H1 (cell line): ENCODE data around the gene HOXB13. TPM values are rescaled to one million over a fixed set of nuclear protein-coding genes. Genes with fewer than 3 reads are reported as not detected.

Source experiments
- CTCF ChIA-PET: fragments of 300-600 bp; sonication (Branson Sonifier 250); formaldehyde crosslinking; loops from one replicate; lab custom pipeline; 2021; ENCODE audit not compliant: partially characterized antibody; lab: Charles Lee
- POLR2A ChIA-PET: fragments of 300-600 bp; sonication (Branson Sonifier 250); formaldehyde crosslinking; loops from one replicate; lab custom pipeline; 2021; ENCODE audit warnings: inconsistent platforms; ENCODE audit not compliant: partially characterized antibody; lab: Charles Lee
- DNase-seq, 2 experiments: peaks; one replicate each; pipeline versions ENCODE4 v3.0.0 to v3.0.0-alpha.2; 2010 to 2022; ENCODE audit warnings: low spot score in 2 of 2, low read depth in 1 of 2, mixed read lengths in 1 of 2
- FAIRE-seq: peaks from 2 replicates; lab custom pipeline; 2011; peaks lifted over from hg19 to GRCh38; lab: Jason Lieb, UNC
- H2AFZ ChIP-seq: 2 replicates; pipeline ENCODE4 v1.8.1; 2012; ENCODE audit warnings: low read length, inconsistent platforms
- H2AK5ac ChIP-seq: 2 replicates; pipeline ENCODE4 v1.6.1; 2013; ENCODE audit warnings: low read depth, low read length
- H2BK120ac ChIP-seq: replicated peaks from 2 replicates; pipeline ENCODE3; 2013; ENCODE audit warnings: low read depth, low read length, inconsistent platforms
- H2BK12ac ChIP-seq: 2 replicates; pipeline ENCODE4 v1.6.1; 2013; ENCODE audit warnings: low read depth, low read length
- H2BK15ac ChIP-seq: 2 replicates; pipeline ENCODE4 v1.6.1; 2013; ENCODE audit warnings: low read length
- H2BK20ac ChIP-seq: 2 replicates; pipeline ENCODE4 v1.6.1; 2013; ENCODE audit warnings: low read length
- H2BK5ac ChIP-seq: 2 replicates; pipeline ENCODE4 v1.6.1; 2013; ENCODE audit warnings: low read depth, low read length
- H3K14ac ChIP-seq: 2 replicates; pipeline ENCODE4 v1.6.1; 2013; ENCODE audit warnings: inconsistent platforms; ENCODE audit not compliant: insufficient read length
- H3K18ac ChIP-seq: 2 replicates; pipeline ENCODE4 v1.6.1; 2013; ENCODE audit warnings: low read length; ENCODE audit errors: extremely low read depth
- H3K23ac ChIP-seq: 2 replicates; pipeline ENCODE4 v1.6.1; 2013; ENCODE audit warnings: inconsistent platforms; ENCODE audit not compliant: insufficient read length
- H3K23me2 ChIP-seq: 2 replicates; pipeline ENCODE4 v1.6.1; 2013; ENCODE audit warnings: low read depth, low read length
- H3K27ac ChIP-seq: 2 replicates; pipeline ENCODE4 v1.6.1; 2011; ENCODE audit warnings: low read depth, low read length, inconsistent platforms
- H3K27me3 ChIP-seq, 4 experiments: replicated peaks in 1 of 4; 1 replicate in 1 of 4; 2 replicates in 3 of 4; pipeline versions ENCODE4 v1.6.1 to v1.8.1; 2011 to 2013; ENCODE audit warnings: low read length in 3 of 4, mild to moderate bottlenecking in 3 of 4, inconsistent platforms in 2 of 4, mixed read lengths in 2 of 4, moderate library complexity in 1 of 4; ENCODE audit not compliant: control insufficient read depth in 3 of 4, insufficient read depth in 3 of 4; ENCODE audit errors: extremely low read depth in 1 of 4
- H3K36me3 ChIP-seq, 4 experiments: 2 replicates each; pipeline versions ENCODE4 v1.6.1 to v1.8.1; 2011 to 2013; ENCODE audit warnings: mild to moderate bottlenecking in 4 of 4, low read length in 3 of 4, moderate library complexity in 2 of 4, control low read depth in 1 of 4, inconsistent platforms in 1 of 4; ENCODE audit not compliant: insufficient read depth in 4 of 4, control insufficient read depth in 2 of 4
- H3K4ac ChIP-seq: replicated peaks from 2 replicates; pipeline ENCODE3; 2013; ENCODE audit warnings: low read length, low read depth, mixed read lengths, inconsistent platforms; ENCODE audit not compliant: insufficient read length
- H3K4me1 ChIP-seq, 4 experiments: replicated peaks in 1 of 4; 1 replicate in 1 of 4; 2 replicates in 3 of 4; pipeline versions ENCODE4 v1.6.1 to v1.8.1; 2011 to 2013; ENCODE audit warnings: low read length in 3 of 4, inconsistent platforms in 2 of 4, mixed read lengths in 1 of 4; ENCODE audit not compliant: insufficient read depth in 4 of 4, control insufficient read depth in 3 of 4
- H3K4me2 ChIP-seq, 2 experiments: 2 replicates each; pipeline versions ENCODE4 v1.6.1 to v1.8.1; 2011 to 2013; ENCODE audit warnings: low read depth in 2 of 2, low read length in 2 of 2, control low read depth in 1 of 2, inconsistent platforms in 1 of 2, mild to moderate bottlenecking in 1 of 2; ENCODE audit not compliant: insufficient read depth in 1 of 2
- H3K4me3 ChIP-seq, 4 experiments: fragments of 200-600, 300-600 bp in 1 of 4; sonication (generic), shearing (Covaris generic), sonication (Bioruptor Twin) in 1 of 4; 2 replicates each; pipeline versions ENCODE4 v1.5.1 to v1.8.1; 2011 to 2016; ENCODE audit warnings: low read length in 4 of 4, low read depth in 3 of 4, control low read depth in 2 of 4, inconsistent platforms in 2 of 4, mild to moderate bottlenecking in 2 of 4, mixed read lengths in 1 of 4, moderate library complexity in 1 of 4; ENCODE audit not compliant: insufficient read depth in 2 of 4; ENCODE audit errors: extremely low read depth in 1 of 4
- H3K56ac ChIP-seq: replicated peaks from 2 replicates; pipeline ENCODE3; 2013; ENCODE audit warnings: low read depth, mild to moderate bottlenecking, mixed read lengths, low read length, inconsistent platforms; ENCODE audit not compliant: insufficient read length
- H3K79me1 ChIP-seq: 2 replicates; pipeline ENCODE4 v1.6.1; 2013; ENCODE audit warnings: low read depth, low read length, control low read depth
- H3K79me2 ChIP-seq, 2 experiments: 2 replicates each; pipeline versions ENCODE4 v1.6.1 to v1.8.1; 2012 to 2013; ENCODE audit warnings: low read length in 2 of 2, mild to moderate bottlenecking in 2 of 2, inconsistent platforms in 1 of 2; ENCODE audit not compliant: insufficient read depth in 2 of 2, control insufficient read depth in 1 of 2
- H3K9ac ChIP-seq, 4 experiments: replicated peaks in 1 of 4; 1 replicate in 1 of 4; 2 replicates in 3 of 4; pipeline versions ENCODE4 v1.6.1 to v1.8.1; 2011 to 2013; ENCODE audit warnings: low read depth in 3 of 4, low read length in 3 of 4, control low read depth in 2 of 4, mild to moderate bottlenecking in 2 of 4, moderate library complexity in 2 of 4, inconsistent platforms in 1 of 4; ENCODE audit errors: extremely low read depth in 1 of 4
- H3K9me3 ChIP-seq, 2 experiments: 2 replicates each; pipeline versions ENCODE4 v1.6.1 to v1.8.1; 2012 to 2013; ENCODE audit warnings: mild to moderate bottlenecking in 2 of 2, moderate library complexity in 2 of 2, control low read depth in 1 of 2, inconsistent platforms in 1 of 2, low read depth in 1 of 2, low read length in 1 of 2, mixed read lengths in 1 of 2; ENCODE audit not compliant: insufficient read depth in 2 of 2
- H4K20me1 ChIP-seq, 2 experiments: replicated peaks in 1 of 2; 2 replicates each; pipeline versions ENCODE3 to v1.8.1; 2011 to 2013; ENCODE audit warnings: inconsistent platforms in 2 of 2, low read length in 2 of 2, mild to moderate bottlenecking in 1 of 2; ENCODE audit not compliant: insufficient read depth in 2 of 2, control insufficient read depth in 1 of 2
- H4K5ac ChIP-seq: 2 replicates; pipeline ENCODE4 v1.6.1; 2013; ENCODE audit warnings: low read length, low read depth, mixed read lengths, inconsistent platforms; ENCODE audit not compliant: insufficient read length
- H4K8ac ChIP-seq: 2 replicates; pipeline ENCODE4 v1.8.0; 2013; ENCODE audit warnings: mild to moderate bottlenecking, moderate library complexity, low read length, inconsistent platforms; ENCODE audit not compliant: insufficient read depth; ENCODE audit errors: extremely low read depth
- H4K91ac ChIP-seq: replicated peaks from 2 replicates; pipeline ENCODE3; 2013; ENCODE audit warnings: low read length, mixed read lengths, inconsistent platforms; ENCODE audit not compliant: insufficient read length
- ATF2 ChIP-seq: IDR thresholded peaks from 2 replicates; pipeline ENCODE4 v1.6.1; 2012; ENCODE audit warnings: low read length, inconsistent platforms
- BACH1 ChIP-seq: IDR thresholded peaks from 2 replicates; pipeline ENCODE4 v1.6.1; 2012; ENCODE audit warnings: low read length, improper control_type of control experiment
- CHD1 ChIP-seq: IDR thresholded peaks from 2 replicates; pipeline ENCODE4 v1.6.1; 2012; ENCODE audit warnings: low read depth, low read length, improper control_type of control experiment
- HDAC2 ChIP-seq, 2 experiments: fragments of 300-600 bp in 1 of 2; sonication (generic) in 1 of 2; IDR thresholded peaks; 2 replicates each; pipeline ENCODE4 v1.6.1; 2011 to 2012; ENCODE audit warnings: low read depth in 2 of 2, low read length in 2 of 2, mild to moderate bottlenecking in 2 of 2, moderate library complexity in 2 of 2, borderline replicate concordance in 1 of 2, inconsistent platforms in 1 of 2
- POLR2AphosphoS5 ChIP-seq: IDR thresholded peaks from 2 replicates; pipeline ENCODE4 v1.6.1; 2011; ENCODE audit warnings: low read depth, low read length
- RFX5 ChIP-seq: IDR thresholded peaks from 2 replicates; pipeline ENCODE4 v1.6.1; 2011; ENCODE audit warnings: low read depth, low read length, improper control_type of control experiment, borderline replicate concordance
- SP2 ChIP-seq: IDR thresholded peaks from 2 replicates; pipeline ENCODE4 v1.6.1; 2012; ENCODE audit warnings: mild to moderate bottlenecking, low read length, inconsistent platforms
- SP4 ChIP-seq: IDR thresholded peaks from 2 replicates; pipeline ENCODE4 v1.6.1; 2012; ENCODE audit warnings: low read length, inconsistent platforms
- TCF12 ChIP-seq: IDR thresholded peaks from 2 replicates; pipeline ENCODE4 v1.6.1; 2011; ENCODE audit warnings: low read depth, mild to moderate bottlenecking, low read length
- TEAD4 ChIP-seq: IDR thresholded peaks from 2 replicates; pipeline ENCODE4 v1.6.1; 2012; ENCODE audit warnings: low read depth, low read length, inconsistent platforms, mixed read lengths
- WGBS, 2 experiments: shearing (Covaris generic) in 1 of 2; methylation state at CpG; one replicate each; pipeline versions ENCODE4 v1.1.6 to v1.1.7; 2013 to 2015; ENCODE audit warnings: low lambda C conversion rate in 2 of 2, mixed read lengths in 2 of 2, inconsistent platforms in 1 of 2, low coverage in 1 of 2, missing lambda C conversion rate in 1 of 2; ENCODE audit not compliant: insufficient replicate concordance in 2 of 2, insufficient coverage in 1 of 2, insufficient read length in 1 of 2; ENCODE audit errors: extremely low coverage in 1 of 2, missing lambda C conversion rate in 1 of 2; 5-methylcytosine and 5-hydroxymethylcytosine counted together
- polyA plus RNA-seq, 7 experiments: library from polyadenylated mRNA; depleted of rRNA in 3 of 7; stranded (reverse) in 5 of 7; unstranded in 2 of 7; fragments of >200 nt in 5 of 7; fragments of 200-250 nt in 2 of 7; gene quantifications; 1 replicate in 5 of 7; 2 replicates in 1 of 7; 4 replicates in 1 of 7; pipeline versions ENCODE4 v1.2.1 to v1.2.3, GENCODE V29; 2011 to 2013; ENCODE audit warnings: missing spikeins in 2 of 7, mixed read lengths in 2 of 7
- total RNA-seq: library from RNA; stranded (reverse); fragmentation: NEBNext Ultra II Directional; extraction: Animal tissue kit (Norgen Biotek cat#: 25700); gene quantifications from 2 replicates; pipeline ENCODE4 v1.2.1, GENCODE V29; 2021

Gene HOXB13
- total and polyA plus RNA-seq, 2 of the 8 experiments (the other 6 are each of a cell fraction or from before 2014, with no cell fraction given): not detected

- POLR2A ChIA-PET: interaction anchor here (0.6 kb wide), 1 partner anchor 722 kb away, joined by 3 read pairs; no protein-coding TSS in a partner anchor
- no peak overlapping the region for H2AK5ac ChIP-seq
- TF ChIP-seq TEAD4: no peak
- TF ChIP-seq HDAC2 (IDR thresholded peaks at IDR 0.05; ENCODE audit: borderline replicate concordance in 1 of 2, low read depth in 2 of 2, low read length in 2 of 2): no peak
- no peak for TF ChIP-seq POLR2AphosphoS5
- TF ChIP-seq TCF12: no peak
- no peak for TF ChIP-seq RFX5
- TF ChIP-seq ATF2: no peak
- no peak for TF ChIP-seq CHD1
- TF ChIP-seq SP4: no peak
- no peak for TF ChIP-seq SP2
- TF ChIP-seq BACH1: no peak
Observed at GRCh38 chr17:48715496-48716399, 12.8 kb downstream of the HOXB13 start.

More at GRCh38 chr17:48715496-48716399, 12.8 kb downstream of the HOXB13 start:
- no peak overlapping the region for H4K5ac ChIP-seq
- H4K91ac ChIP-seq: no peak overlapping the region
- peaks cover 7% of the 10 kb centered on the region; the same call in 1 of the 2 replicates for H3K23me2 ChIP-seq
- H3K4me2 ChIP-seq: no peak overlapping the region
- no peak overlapping the region for H3K18ac ChIP-seq
- H3K79me2 ChIP-seq: no peaks in the 10 kb centered on the region
- H2BK20ac ChIP-seq: no peak overlapping the region
- H3K79me1 ChIP-seq: no peaks in the 10 kb centered on the region; the same call in 1 of the 2 replicates
- no peak overlapping the region for H3K4ac ChIP-seq
- CTCF ChIA-PET: interaction anchor here (0.6 to 12.2 kb wide), 7 partner anchors 8 to 557 kb away, joined by 5 to 145 read pairs (median 5); no protein-coding TSS in a partner anchor
- H3K9ac ChIP-seq: no peak overlapping the region
- no peaks in the 10 kb centered on the region for H3K9me3 ChIP-seq
- 61% methylated on average over 5 of the region's 5 CpGs; no CpG with 5 or more reads in 1 of the 2 experiments for WGBS, 2 experiments
- H4K20me1 ChIP-seq: peaks cover 12% of the 10 kb centered on the region in 2 experiments
- H3K27me3 ChIP-seq: peaks cover 34 to 77% (median 59%) of the 10 kb centered on the region in 4 experiments
- no peak overlapping the region for H3K14ac ChIP-seq
- no peak overlapping the region for H2BK5ac ChIP-seq
- H3K56ac ChIP-seq: no peak overlapping the region
- H2BK15ac ChIP-seq: no peak overlapping the region
- peaks cover 5 to 27% (median 17%) of the 10 kb centered on the region in 4 experiments; a peak in 6 of 7 replicates for H3K4me1 ChIP-seq
- no peak overlapping the region for H4K8ac ChIP-seq
- no peak overlapping the region for H2BK120ac ChIP-seq
- H3K23ac ChIP-seq: no peak overlapping the region
- H3K27ac ChIP-seq: no peak overlapping the region
- FAIRE-seq (no peak), DNase-seq (no peak)
- no peak overlapping the region for H3K4me3 ChIP-seq
- no peak overlapping the region for H2AFZ ChIP-seq
- H3K36me3 ChIP-seq: no peaks in the 10 kb centered on the region; a peak in 1 of 8 replicates
- no peak overlapping the region for H2BK12ac ChIP-seq
